Kidney capillary endothelial cell (primary cell): Measurements from ENCODE around the gene ACTA1.
"Not testable (repeated sequence)": the region's sequence is repeated elsewhere in the genome, so short reads cannot be mapped to it uniquely, and the experiment has no call there.

Experiments used
- DNase-seq: peaks from one replicate; pipeline ENCODE4 v3.0.0-alpha.2; 2018; ENCODE audit warnings: low spot score

Gene ACTA1

GRCh38 chr1:229440851-229441537, 7.1 kb upstream of the ACTA1 start:
- no peak for DNase-seq

- no peak for DNase-seq
Measured at GRCh38 chr1:229438021-229438420, 4.1 kb upstream of the ACTA1 start.

- no peak for DNase-seq
Measured at GRCh38 chr1:229437443-229437842, 3.5 kb upstream of the ACTA1 start.

GRCh38 chr1:229436201-229436600, 2.3 kb upstream of the ACTA1 start:
- DNase-seq, result no peak

- DNase-seq, result no peak
Measured at GRCh38 chr1:229434641-229435051, 752 bp upstream of the ACTA1 start.

GRCh38 chr1:229433364-229434004, 410 bp downstream of the ACTA1 start:
- no peak for DNase-seq

GRCh38 chr1:229432905-229433304, 989 bp downstream of the ACTA1 start:
- DNase-seq, result no peak

GRCh38 chr1:229432116-229432461, 1.8 kb downstream of the ACTA1 start:
- no peak for DNase-seq

- DNase-seq, result no peak
Measured at GRCh38 chr1:229431284-229432115, 2.4 kb downstream of the ACTA1 start.

- peak; percentile 37 for DNase-seq
Measured at GRCh38 chr1:229430761-229431283, 3.1 kb downstream of the ACTA1 start.

- no peak for DNase-seq
Measured at GRCh38 chr1:229428256-229428655, 5.6 kb downstream of the ACTA1 start.

GRCh38 chr1:229427572-229427971, 6.3 kb downstream of the ACTA1 start:
- no peak for DNase-seq

GRCh38 chr1:229425564-229426159, 8.2 kb downstream of the ACTA1 start:
- DNase-seq, result no peak

GRCh38 chr1:229420765-229421164, 13.1 kb downstream of the ACTA1 start:
- no peak for DNase-seq

- no peak for DNase-seq
Measured at GRCh38 chr1:229420224-229420623, 13.7 kb downstream of the ACTA1 start.

- DNase-seq, result not testable (repeated sequence)
Measured at GRCh38 chr1:229418586-229418985, 15.3 kb downstream of the ACTA1 start.

GRCh38 chr1:229412810-229413209, 21.1 kb downstream of the ACTA1 start:
- not testable (repeated sequence) for DNase-seq

- DNase-seq, result no peak
Measured at GRCh38 chr1:229412056-229412455, 21.8 kb downstream of the ACTA1 start.

GRCh38 chr1:229411434-229412055, 22.3 kb downstream of the ACTA1 start:
- no peak for DNase-seq

- DNase-seq, result peak; percentile 10
Measured at GRCh38 chr1:229410692-229411433, 23.0 kb downstream of the ACTA1 start.

- DNase-seq, result no peak
Measured at GRCh38 chr1:229410370-229410691, 23.6 kb downstream of the ACTA1 start.
